GM12872 (cell line): ENCODE measurements around the gene SCFD2.

Source experiments
- CTCF ChIP-seq: IDR thresholded peaks from 3 replicates; pipeline ENCODE4 v1.5.1; 2011; ENCODE audit warnings: low read depth, mild to moderate bottlenecking, low read length, moderate library complexity; ENCODE audit not compliant: insufficient read depth

Gene SCFD2

DNA sequence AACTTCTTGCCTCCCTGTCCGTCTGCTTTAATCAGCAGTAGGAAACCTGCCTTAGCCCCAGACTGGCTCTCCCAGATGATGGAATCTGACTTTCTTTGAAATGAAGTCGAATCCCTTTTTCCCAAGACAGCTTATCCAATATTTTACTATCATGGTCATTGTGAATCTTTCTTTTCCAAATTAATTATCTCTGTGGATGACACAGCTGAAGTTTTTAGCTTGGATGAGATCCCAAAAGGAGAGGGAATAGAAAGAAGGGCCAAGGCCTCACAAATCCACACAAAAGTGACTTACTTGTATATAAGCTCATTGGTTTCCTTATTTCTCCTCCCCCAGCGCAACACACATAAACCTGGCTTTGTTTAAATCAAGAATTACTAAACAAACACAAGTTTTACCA is 403.1 kb downstream of the SCFD2 start:
- TF ChIP-seq CTCF, result no peak

DNA sequence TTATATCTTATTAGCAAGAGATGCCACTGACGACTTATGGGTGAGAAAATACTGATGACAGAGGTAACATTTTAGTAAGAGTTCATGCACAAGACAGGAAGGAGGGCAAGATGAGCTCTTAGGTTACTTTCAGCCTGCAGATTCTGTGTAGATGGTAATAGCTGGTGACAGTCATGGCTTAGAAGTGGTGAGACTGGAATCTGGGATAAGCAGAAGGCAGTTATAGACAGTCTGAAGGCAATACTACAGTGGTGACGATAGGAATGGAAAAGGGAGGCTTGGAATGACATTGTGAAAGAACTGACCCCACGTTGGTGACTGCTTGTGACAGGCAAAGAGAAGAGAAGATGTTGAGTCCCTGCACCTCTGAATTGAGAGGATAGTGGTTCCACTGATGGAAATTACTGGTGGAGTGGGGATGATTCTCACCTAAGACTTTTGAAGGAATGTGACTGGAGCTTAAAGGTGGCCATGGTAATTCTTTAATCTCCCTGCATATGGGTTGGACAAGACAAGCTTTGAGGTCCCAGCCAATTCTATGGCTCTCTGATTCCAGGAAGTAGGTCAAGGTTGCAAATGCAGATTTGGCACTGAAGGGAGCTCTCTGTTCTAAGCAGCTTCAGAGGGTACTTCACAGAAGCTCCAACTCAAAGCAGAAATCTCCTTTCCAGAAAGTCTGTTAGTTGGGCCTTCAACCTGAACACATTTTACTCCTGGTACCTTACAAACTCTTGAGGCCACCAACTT is 404.0 kb downstream of the SCFD2 start:
- no peak for TF ChIP-seq CTCF

GRCh38 chr4:52959541-52959940 is 406.3 kb downstream of the SCFD2 start:
- no peak for TF ChIP-seq CTCF

GRCh38 chr4:52957835-52958631 is 407.8 kb downstream of the SCFD2 start:
- no peak for TF ChIP-seq CTCF

GRCh38 chr4:52957220-52957686 is 408.6 kb downstream of the SCFD2 start:
- TF ChIP-seq CTCF, result no peak

GRCh38 chr4:52956691-52957090 is 409.2 kb downstream of the SCFD2 start:
- no peak for TF ChIP-seq CTCF

GRCh38 chr4:52954560-52955170 is 411.2 kb downstream of the SCFD2 start:
- no peak for TF ChIP-seq CTCF
